PC-3 (cell line): Measurements from ENCODE around the gene ALKBH6.

ENCODE experiments used
- EZH2 ChIP-seq: fragments of 300-600 bp; sonication (generic); IDR thresholded peaks from one replicate; pipeline ENCODE4 v1.6.1; 2017; ENCODE audit warnings: antibody characterized with exemption, mild to moderate bottlenecking, low read length; ENCODE audit not compliant: unreplicated experiment
- TF ChIP-seq, protein P1 (sequence below): fragments of 300-600 bp; sonication (generic); conservative IDR thresholded peaks from 2 replicates; pipeline ENCODE4 v1.5.1; 2017; ENCODE audit warnings: antibody characterized with exemption, low read depth, mild to moderate bottlenecking, low read length

DNA sequence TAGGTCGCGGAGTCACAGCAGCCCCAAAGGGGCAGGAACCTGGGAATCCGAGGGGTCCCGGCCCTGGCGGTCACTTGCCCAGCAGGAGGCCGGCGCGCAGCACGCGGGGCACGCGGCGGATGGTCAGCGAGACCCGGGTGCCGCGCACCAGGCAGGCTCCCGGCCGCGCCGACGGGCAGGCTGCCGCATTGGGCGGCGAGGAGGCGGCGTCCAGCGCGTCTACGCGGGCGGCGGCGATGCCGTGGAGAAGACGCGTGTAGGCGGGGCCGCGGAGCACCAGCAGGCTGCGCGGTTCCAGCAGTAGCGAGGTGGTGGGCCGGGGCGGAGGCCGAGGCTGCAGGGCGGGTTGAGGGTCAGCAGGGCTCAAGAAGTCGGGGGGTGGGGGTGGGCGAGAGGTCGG lies 4.8 kb downstream of the ALKBH6 start:
- TF ChIP-seq, protein P1, sequence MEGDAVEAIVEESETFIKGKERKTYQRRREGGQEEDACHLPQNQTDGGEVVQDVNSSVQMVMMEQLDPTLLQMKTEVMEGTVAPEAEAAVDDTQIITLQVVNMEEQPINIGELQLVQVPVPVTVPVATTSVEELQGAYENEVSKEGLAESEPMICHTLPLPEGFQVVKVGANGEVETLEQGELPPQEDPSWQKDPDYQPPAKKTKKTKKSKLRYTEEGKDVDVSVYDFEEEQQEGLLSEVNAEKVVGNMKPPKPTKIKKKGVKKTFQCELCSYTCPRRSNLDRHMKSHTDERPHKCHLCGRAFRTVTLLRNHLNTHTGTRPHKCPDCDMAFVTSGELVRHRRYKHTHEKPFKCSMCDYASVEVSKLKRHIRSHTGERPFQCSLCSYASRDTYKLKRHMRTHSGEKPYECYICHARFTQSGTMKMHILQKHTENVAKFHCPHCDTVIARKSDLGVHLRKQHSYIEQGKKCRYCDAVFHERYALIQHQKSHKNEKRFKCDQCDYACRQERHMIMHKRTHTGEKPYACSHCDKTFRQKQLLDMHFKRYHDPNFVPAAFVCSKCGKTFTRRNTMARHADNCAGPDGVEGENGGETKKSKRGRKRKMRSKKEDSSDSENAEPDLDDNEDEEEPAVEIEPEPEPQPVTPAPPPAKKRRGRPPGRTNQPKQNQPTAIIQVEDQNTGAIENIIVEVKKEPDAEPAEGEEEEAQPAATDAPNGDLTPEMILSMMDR = no peak
- TF ChIP-seq EZH2 = no peak
